OCI-LY3 (cell line): ENCODE results near the gene MCM3AP.

Experiments
- EZH2phosphoT487 ChIP-seq: fragments of 200-600 bp; shearing (Covaris generic); IDR thresholded peaks from 2 replicates; pipeline ENCODE4 v1.6.1; 2018; ENCODE audit warnings: antibody characterized with exemption, mixed run types, low read depth
- TF ChIP-seq, protein P1 (sequence below): fragments of 200-600, 300-600 bp; sonication (generic); IDR thresholded peaks from 2 replicates; pipeline ENCODE4 v1.5.1; 2014; ENCODE audit warnings: antibody characterized with exemption, low read length, low read depth

DNA sequence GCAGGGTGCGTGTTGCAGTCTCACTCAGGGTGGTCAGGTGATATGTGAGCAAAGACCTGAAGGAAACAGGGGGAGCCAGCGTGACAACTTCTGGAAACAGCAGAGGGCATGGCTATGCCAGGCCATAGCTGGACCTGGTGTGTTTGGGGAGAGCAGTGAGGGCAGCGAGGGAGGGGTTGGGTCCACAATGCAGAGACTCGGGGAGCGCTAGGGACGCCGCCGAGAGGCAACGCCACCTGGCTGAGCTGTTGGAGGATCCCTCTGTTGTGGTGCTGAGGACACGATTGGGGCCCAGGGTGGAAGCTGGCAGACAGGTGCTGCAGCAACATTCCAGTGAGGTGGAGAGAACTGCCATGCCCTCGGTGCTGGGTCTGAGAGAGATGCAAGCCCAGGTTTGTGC, 30.2 kb downstream of the MCM3AP start:
- TF ChIP-seq, protein P1, sequence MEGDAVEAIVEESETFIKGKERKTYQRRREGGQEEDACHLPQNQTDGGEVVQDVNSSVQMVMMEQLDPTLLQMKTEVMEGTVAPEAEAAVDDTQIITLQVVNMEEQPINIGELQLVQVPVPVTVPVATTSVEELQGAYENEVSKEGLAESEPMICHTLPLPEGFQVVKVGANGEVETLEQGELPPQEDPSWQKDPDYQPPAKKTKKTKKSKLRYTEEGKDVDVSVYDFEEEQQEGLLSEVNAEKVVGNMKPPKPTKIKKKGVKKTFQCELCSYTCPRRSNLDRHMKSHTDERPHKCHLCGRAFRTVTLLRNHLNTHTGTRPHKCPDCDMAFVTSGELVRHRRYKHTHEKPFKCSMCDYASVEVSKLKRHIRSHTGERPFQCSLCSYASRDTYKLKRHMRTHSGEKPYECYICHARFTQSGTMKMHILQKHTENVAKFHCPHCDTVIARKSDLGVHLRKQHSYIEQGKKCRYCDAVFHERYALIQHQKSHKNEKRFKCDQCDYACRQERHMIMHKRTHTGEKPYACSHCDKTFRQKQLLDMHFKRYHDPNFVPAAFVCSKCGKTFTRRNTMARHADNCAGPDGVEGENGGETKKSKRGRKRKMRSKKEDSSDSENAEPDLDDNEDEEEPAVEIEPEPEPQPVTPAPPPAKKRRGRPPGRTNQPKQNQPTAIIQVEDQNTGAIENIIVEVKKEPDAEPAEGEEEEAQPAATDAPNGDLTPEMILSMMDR = no peak
- TF ChIP-seq EZH2phosphoT487 = no peak
